Fibroblast of mammary gland (primary cell): ENCODE data around the gene BAIAP2.
A peak's percentile ranks its signal among the peaks of the same experiment; 100 is the strongest.

Experiments
- DNase-seq: peaks from one replicate; pipeline ENCODE4 v3.0.0-alpha.2; 2010; ENCODE audit warnings: low read depth
- H3K4me3 ChIP-seq: 2 replicates; pipeline ENCODE4 v1.5.1; 2011; ENCODE audit warnings: low read depth, mild to moderate bottlenecking, low read length, moderate library complexity; ENCODE audit not compliant: control insufficient read depth
- TF ChIP-seq, protein P1 (sequence below): conservative IDR thresholded peaks from 2 replicates; pipeline ENCODE4 v1.5.1; 2011; ENCODE audit warnings: low read depth, low read length, inconsistent platforms; ENCODE audit not compliant: control insufficient read depth, insufficient read depth

Gene BAIAP2

DNA sequence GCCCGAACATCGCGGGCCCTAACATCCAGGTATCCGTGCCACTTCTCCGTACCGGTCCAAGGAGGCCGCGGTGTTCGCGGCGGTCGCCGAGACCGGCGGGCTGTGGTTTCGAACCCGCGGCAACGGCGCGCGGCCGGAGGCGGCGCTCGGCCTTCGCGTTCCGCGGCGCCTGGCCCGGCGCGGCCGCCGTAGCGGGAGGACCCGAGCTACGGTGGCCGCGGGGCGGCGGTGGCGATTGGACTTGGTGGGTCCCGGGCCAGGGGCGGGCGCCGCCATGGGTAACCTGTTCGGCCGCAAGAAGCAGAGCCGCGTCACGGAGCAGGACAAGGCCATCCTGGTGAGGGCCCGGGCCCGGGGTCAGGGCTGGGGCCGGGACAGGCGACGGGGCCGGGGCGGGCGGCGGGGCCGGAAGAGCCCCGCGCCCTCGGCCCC, 43.3 kb upstream of the BAIAP2 start, which contains the start of gene CHMP6:
TSS of gene CHMP6 (plus strand) at position 197 of the 432 bp plus-strand sequence. CDS start at position 275, 78 bp downstream.
- peak; percentile 67 for DNase-seq
- TF ChIP-seq, protein P1, sequence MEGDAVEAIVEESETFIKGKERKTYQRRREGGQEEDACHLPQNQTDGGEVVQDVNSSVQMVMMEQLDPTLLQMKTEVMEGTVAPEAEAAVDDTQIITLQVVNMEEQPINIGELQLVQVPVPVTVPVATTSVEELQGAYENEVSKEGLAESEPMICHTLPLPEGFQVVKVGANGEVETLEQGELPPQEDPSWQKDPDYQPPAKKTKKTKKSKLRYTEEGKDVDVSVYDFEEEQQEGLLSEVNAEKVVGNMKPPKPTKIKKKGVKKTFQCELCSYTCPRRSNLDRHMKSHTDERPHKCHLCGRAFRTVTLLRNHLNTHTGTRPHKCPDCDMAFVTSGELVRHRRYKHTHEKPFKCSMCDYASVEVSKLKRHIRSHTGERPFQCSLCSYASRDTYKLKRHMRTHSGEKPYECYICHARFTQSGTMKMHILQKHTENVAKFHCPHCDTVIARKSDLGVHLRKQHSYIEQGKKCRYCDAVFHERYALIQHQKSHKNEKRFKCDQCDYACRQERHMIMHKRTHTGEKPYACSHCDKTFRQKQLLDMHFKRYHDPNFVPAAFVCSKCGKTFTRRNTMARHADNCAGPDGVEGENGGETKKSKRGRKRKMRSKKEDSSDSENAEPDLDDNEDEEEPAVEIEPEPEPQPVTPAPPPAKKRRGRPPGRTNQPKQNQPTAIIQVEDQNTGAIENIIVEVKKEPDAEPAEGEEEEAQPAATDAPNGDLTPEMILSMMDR, result no peak
- peak within 1 kb of the TSS; percentile 62 for H3K4me3 ChIP-seq

DNA sequence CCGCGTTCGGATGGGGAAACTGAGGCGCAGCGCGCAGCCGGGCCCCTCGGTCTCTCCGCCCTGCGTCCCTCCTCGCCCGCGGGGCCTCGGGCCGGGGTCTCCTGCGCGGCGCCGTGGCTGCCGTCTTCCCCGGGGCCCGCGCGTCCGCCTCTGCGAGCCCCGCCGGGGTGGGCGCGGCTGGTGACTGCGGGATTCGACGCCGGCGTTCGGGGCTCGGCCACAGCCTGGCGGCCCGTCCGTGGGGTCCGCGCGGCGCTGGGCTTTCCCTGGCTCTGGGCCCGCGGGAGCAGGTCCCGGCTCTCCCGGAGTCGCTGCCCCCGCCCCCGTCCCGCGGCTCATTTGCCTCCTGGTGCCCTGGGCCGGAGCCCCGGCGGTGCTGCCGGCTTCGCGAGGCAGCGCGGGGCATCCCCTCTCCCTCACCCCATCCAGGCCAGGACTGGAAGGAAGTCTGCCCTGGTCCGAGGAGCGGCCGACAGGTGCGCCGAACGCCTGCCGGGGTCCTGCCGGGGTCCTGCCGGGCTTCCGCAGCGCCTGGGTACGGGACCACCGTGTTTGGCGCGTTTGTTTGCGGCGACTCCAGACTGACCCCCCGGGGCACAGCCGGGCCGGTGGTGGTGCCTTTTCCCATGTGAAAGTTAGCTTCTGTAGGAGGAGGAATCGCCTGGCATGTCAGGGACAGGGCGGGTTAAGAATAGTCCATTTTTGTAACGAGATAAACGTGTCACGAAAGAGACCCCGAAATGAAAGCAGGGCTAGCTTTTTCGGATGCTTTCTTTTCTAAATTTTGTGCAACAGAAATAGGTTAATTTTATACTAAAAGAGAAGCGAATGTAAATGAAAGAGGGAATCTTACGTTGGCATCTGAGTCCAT, 42.6 kb upstream of the BAIAP2 start:
- no peak for DNase-seq
- TF ChIP-seq, protein P1, result no peak
- H3K4me3 ChIP-seq, result peak overlapping the region; percentile 62

DNA sequence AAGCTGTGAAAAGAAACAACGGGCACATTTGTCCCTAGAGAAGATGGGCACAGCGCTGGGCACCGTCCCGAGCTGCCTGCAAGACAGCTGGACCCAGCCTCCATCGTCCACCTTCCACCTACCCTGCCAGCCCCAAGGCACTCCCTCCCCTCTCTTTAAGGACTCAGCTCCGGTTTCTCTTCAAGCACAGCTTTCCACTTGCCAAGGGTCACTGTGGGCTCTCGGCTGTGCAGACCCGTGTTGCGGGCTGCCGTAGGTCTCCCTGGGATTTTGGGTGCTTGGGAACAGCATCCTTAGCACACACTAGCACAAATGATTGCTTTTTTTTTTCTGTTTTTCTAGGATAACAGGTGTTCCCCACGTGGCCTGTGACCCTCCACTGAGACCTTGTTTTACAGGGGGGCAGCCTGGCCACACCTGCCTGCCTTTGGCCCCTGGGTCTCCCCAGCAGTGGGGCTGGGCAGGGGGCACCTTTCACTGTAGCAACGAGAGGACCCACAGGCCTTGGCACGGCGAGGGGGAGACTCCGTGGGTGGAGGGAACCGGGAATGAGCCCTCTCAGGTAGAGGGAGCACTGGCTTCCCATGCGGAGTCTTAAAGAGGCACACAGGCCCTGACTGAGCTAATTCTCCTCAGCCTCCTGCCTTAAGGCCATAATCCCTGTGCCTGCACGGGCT, 41.9 kb upstream of the BAIAP2 start:
- DNase-seq, result no peak
- peak overlapping the region; percentile 62 for H3K4me3 ChIP-seq
- TF ChIP-seq, protein P1, result no peak

DNA sequence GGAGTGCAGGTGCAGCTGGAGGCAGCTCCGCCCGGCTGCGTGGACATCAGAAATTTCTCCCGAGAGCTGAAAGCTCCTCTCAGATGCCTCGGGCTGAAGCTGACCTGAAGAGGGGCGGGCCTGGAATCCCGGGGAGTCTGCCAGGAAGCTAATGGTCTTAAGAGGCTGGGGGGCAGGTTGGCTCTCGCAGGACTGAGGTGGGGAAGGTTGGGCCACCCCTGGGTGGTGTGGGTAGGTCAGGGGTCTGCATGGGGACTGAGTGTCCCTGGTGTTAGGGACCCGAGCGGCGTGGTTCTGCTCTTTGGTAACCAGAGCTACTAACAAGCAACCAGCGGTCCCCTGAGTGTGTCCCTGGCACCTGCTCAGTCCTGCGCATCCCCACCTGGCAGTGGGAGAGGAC, 39.8 kb upstream of the BAIAP2 start:
- TF ChIP-seq, protein P1, result no peak
- no peak overlapping the region for H3K4me3 ChIP-seq
- no peak for DNase-seq

DNA sequence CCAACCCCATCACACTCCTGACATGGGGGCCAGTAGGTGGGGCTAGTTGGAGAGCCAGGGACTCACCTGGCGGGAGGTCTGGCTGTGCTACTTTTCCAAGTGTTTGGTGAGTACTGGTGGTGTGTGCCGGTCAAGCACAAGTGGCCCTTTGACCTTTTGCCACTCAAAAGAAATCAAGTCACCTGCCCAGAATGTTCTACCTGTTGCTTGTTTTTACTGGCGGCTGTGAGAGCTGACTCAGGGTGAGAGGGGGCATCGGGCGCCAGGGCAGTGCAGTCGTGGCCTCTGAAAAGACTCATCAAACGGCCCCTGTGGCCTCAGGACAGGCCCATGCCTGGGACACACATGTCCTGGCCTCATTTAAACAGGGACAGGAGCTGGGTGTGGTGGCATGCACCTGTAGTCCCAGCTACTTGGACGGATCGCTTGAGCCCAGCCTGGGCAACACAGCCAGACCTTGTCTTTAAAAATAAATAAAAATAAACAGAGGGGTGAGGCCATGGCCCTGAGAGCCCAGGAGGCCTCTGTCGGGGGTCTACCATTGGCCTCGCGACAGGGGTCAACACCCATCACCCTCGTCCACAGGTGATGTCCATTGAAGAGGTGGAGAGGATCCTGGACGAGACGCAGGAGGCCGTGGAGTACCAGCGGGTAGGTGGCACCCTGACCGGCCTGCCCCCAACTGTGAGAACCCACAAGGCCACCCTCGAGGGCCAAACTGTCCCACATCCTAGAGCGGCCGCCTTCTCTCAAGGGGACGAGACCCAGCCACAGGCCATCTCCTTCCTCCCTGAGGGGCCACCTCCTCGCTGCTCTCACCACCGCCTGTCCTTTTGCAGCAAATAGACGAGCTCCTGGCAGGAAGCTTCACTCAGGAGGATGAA, 38.3 kb upstream of the BAIAP2 start:
- H3K4me3 ChIP-seq, result no peak overlapping the region
- TF ChIP-seq, protein P1, result no peak
- no peak for DNase-seq
